Muscle of leg (tissue), 11 donors: ENCODE measurements around the gene DNAAF8. TPM values are rescaled to one million over a fixed set of nuclear protein-coding genes. Genes with fewer than 3 reads are reported as not detected.
A peak's percentile ranks its signal among the peaks of the same experiment; 100 is the strongest.

Source experiments
- DNase-seq: peaks from one replicate; pipeline ENCODE4 v3.0.0; 2013
- H3K27ac ChIP-seq: one replicate; pipeline ENCODE4 v1.5.1; 2013; ENCODE audit warnings: mild to moderate bottlenecking, low read length, control low read depth
- H3K27me3 ChIP-seq: one replicate; pipeline ENCODE4 v1.6.1; 2013; ENCODE audit warnings: low read length; ENCODE audit not compliant: control insufficient read depth, insufficient read depth
- H3K36me3 ChIP-seq: one replicate; pipeline ENCODE4 v1.6.1; 2013; ENCODE audit warnings: low read length; ENCODE audit not compliant: control insufficient read depth, insufficient read depth
- H3K4me1 ChIP-seq: one replicate; pipeline ENCODE4 v1.6.1; 2013; ENCODE audit warnings: low read length; ENCODE audit not compliant: control insufficient read depth, insufficient read depth
- H3K4me3 ChIP-seq: one replicate; pipeline ENCODE4 v1.5.1; 2013; ENCODE audit warnings: low read length, control low read depth
- H3K9me3 ChIP-seq: replicated peaks from 2 replicates; pipeline ENCODE4 v1.6.1; 2013; ENCODE audit warnings: low read depth, low read length; ENCODE audit not compliant: control insufficient read depth
- WGBS: methylation state at CpG from one replicate; pipeline ENCODE4 v1.1.5; 2013; ENCODE audit warnings: missing lambda C conversion rate; ENCODE audit not compliant: insufficient coverage; 5-methylcytosine and 5-hydroxymethylcytosine counted together
- polyA plus RNA-seq, 8 donors: library from polyadenylated mRNA; unstranded; fragments of 120-200 nt; gene quantifications; one replicate each; pipeline versions ENCODE4 v1.2.1 to v1.2.3, GENCODE V29; 2013; ENCODE audit warnings: inconsistent platforms in 1 of 8, low replicate concordance in 1 of 8; ENCODE audit not compliant: insufficient read length in 8 of 8, insufficient read depth in 1 of 8
- total RNA-seq: library from RNA; stranded (reverse); fragments of 120-200 nt; gene quantifications from one replicate; pipeline ENCODE4 v1.2.4, GENCODE V29; 2013

Gene DNAAF8
- total and polyA plus RNA-seq, 9 donors: 0.46 to 1.4 (median 0.69) TPM

DNA sequence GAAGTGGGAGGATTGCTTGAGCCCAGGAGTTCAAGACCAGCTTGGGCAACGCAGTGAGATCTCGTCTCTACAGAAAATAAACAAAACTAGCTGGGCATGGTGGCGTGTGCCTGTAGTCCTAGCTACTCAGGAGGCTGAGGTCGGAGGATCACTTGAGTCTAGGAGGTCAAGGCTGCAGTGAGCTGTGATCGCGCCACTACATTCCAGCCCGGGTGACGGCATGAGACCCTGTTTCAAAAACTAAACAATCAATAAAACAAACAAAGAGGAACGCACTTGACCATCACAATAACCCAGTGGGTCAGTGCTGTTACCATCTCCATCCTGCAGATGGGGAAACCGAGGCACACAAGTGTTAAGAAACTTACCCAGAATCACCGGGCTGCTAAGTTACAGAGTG is 18.9 kb downstream of the DNAAF8 start:
- Histone ChIP-seq H3K9me3 (no peaks in the 10 kb centered on the region), H3K27me3 (no peaks in the 10 kb centered on the region), H3K4me1 (no peaks in the 10 kb centered on the region), H3K4me3 (no peak overlapping the region), H3K27ac (no peak overlapping the region), H3K36me3 (peaks cover 78% of the 10 kb centered on the region)
- DNase-seq: no peak
- WGBS: 88% methylated on average over 10 of the region's 11 CpGs

DNA sequence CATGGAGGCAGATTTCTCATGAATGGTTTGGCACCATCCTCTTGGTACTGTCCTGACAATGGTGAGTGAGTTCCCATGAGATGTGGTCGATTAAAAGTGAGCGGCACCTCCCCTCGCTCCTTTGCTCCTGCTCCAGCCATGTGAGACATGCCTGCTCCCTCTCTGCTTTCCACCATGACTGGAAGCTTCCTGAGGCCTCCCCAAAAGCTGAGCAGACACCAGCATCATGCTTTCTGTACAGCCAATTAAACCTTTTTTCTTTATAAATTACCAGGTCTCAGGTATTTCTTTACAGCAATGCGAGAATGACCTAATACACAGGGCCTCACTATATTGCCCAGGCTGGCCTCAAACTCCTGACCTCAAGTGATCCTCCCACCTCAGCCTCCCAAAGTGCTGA is 20.5 kb downstream of the DNAAF8 start:
- Histone ChIP-seq H3K4me1 (no peaks in the 10 kb centered on the region), H3K4me3 (no peak overlapping the region), H3K9me3 (no peaks in the 10 kb centered on the region), H3K36me3 (peaks cover 80% of the 10 kb centered on the region), H3K27me3 (no peaks in the 10 kb centered on the region), H3K27ac (no peak overlapping the region)
- 100% methylated on average over 4 of the region's 4 CpGs for WGBS
- no peak for DNase-seq

DNA sequence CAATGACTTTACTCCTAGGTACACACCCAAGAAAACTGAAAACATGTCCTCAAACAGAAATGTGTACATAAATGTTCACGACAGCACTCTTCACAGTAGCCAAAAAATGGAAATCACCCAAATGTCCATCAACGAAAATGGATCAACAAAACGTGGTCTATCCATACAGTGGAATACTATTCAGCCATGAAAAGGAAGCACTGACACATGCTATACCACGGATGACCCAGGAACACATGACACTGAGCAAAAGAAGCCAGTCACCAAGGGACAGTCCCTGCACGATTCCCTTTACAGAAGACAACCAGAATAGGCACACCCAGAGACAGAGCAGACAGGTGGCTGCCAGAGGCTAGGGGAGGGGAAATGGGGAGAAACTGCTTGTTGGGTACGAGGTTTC is 21.4 kb downstream of the DNAAF8 start:
- Histone ChIP-seq H3K4me1 (no peaks in the 10 kb centered on the region), H3K36me3 (peaks cover 85% of the 10 kb centered on the region), H3K9me3 (no peaks in the 10 kb centered on the region), H3K27ac (no peak overlapping the region), H3K4me3 (no peak overlapping the region), H3K27me3 (no peaks in the 10 kb centered on the region)
- no peak for DNase-seq
- 95% methylated on average over 3 of the region's 6 CpGs for WGBS

DNA sequence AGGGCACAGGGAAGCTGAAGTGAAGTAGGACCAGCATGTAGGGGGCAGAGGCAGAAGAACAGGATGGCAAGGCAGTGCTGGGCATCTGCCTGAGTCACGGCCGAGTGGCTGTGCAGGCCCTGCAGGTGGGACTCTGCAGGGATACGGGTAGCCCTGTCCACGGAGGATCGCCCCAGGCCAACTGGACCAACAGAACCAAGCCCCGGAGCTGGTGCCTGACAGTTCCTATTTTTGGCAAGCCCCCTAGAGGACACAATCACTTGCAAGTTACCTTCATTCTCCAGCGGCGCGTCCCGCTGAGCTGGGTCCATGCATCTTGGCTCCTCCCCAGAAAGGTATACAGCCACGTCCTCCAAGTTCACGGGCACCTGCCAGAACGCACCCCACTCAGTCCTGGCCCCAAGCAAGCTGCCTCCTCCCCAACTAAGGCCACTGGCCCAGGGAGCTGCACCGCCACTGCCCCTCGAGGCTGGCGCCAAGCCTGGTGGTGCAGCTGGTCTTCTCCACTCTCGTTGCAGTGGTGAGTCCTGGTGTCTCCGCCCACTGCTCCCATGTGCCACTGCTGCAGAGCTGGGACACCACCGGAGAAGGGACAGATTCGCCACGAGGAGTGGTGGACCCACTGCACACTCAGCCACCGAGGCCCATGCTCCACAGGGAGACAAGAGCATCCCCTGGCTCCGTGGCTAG is 26.0 kb downstream of the DNAAF8 start:
- H3K36me3 ChIP-seq: peaks cover 79% of the 10 kb centered on the region
- H3K9me3 ChIP-seq: no peaks in the 10 kb centered on the region
- H3K4me3 ChIP-seq: no peak overlapping the region
- H3K27ac ChIP-seq: no peak overlapping the region
- no peak for DNase-seq
- peaks cover 1% of the 10 kb centered on the region for H3K4me1 ChIP-seq
- H3K27me3 ChIP-seq: no peaks in the 10 kb centered on the region
- WGBS: 90% methylated on average over 23 of the region's 23 CpGs

DNA sequence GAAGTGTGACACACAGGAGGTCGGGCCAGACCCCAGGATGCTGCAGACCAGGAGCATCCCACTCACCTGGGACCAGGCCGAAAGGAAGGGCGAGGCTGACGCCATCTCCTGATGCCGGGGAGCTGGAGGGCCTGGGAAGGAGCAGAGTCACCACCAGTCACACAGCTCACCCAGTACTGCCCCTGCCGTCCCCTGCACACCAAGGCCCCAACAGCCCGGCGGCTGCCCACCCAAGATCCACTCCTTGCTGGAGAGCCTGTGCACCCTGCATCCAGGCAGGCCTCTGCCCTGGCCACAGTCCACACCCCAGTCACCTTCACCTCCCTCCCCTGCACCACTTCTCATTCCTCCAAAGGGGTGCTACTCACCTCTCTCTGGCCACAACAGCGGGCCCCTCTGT is 27.9 kb downstream of the DNAAF8 start:
- WGBS: 98% methylated on average over 6 of the region's 9 CpGs

DNA sequence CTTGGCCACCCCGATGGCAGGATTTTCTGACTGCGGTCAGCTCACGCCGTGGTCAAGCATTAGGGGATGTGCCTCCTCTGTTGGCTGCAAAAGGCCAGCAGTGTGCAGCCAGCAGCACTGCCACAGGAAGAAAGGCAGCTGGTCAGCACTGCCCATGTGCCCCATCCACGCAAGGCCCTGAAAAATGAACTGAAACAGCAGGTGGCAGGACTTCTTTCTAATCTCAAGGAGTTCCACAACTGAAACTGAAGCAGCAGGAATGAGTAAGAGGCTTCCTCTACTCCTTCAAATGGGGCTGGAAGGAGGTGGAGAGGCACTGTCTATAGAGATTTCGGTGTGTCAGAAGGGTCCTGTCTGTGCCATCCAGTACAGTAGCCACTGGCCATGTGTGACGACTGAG is 29.5 kb downstream of the DNAAF8 start:
- no peaks in the 10 kb centered on the region for H3K9me3 ChIP-seq
- 97% methylated on average over 6 of the region's 7 CpGs for WGBS
- peaks cover 57% of the 10 kb centered on the region for H3K36me3 ChIP-seq
- no peak for DNase-seq
- no peak overlapping the region for H3K27ac ChIP-seq
- no peak overlapping the region for H3K4me3 ChIP-seq
- H3K4me1 ChIP-seq: peaks cover 23% of the 10 kb centered on the region
- no peaks in the 10 kb centered on the region for H3K27me3 ChIP-seq

More for the DNA sequence above, 27.9 kb downstream of the DNAAF8 start:
- DNase-seq: no peak
- no peak overlapping the region for H3K4me3 ChIP-seq
- H3K36me3 ChIP-seq: peaks cover 66% of the 10 kb centered on the region
- H3K27ac ChIP-seq: no peak overlapping the region
- no peaks in the 10 kb centered on the region for H3K27me3 ChIP-seq
- peaks cover 12% of the 10 kb centered on the region for H3K4me1 ChIP-seq
- no peaks in the 10 kb centered on the region for H3K9me3 ChIP-seq

DNA sequence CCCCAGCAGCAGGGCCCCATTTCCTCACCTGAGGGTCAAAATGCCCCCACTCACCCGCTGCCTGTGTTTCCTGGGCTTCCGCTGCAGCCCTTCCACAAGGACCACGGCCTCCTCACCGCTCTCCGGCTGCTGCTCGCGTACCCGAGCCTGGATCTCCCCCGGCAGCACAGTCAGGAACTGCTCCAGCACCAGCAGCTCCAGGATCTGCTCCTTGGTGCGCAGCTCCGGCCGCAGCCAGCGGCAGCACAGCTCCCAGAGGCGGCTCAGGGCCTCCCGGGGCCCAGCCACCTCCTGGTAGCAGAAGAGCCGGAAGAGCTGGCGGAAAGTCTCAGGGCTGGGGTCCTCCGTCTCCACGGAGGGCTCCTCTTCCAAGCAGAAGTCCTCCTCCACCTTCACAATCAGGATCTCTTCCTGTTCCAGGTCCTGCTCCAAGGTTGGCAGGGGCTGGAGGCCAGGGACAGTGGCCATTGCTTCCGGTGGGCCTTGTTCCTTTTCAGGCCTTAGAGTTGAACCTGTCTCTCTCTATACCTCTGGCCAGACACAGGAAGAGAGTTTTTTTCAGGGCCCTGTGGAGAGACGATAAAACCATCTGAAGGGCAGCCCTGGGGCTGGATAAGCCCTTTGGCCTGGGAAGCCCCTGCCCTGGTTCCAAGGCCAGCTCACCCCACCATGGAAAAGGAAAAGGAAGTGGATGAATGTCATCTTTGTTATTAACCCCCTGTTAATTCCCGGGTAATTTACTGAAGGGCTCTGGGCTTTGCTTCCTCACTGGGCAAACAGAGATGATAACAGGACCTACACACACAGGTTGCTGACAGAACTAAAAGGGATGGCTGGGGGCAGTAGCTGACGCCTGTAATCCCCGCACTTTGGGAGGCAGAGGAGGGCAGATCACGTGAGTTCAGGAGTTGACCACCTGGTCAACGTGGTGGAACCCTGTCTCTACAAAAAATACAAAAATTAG is 31.5 kb downstream of the DNAAF8 start:
- H3K9me3 ChIP-seq: no peaks in the 10 kb centered on the region
- H3K4me1 ChIP-seq: peaks cover 29% of the 10 kb centered on the region
- WGBS: 85% methylated on average over 21 of the region's 26 CpGs
- DNase-seq: no peak
- H3K27ac ChIP-seq: no peak overlapping the region
- no peaks in the 10 kb centered on the region for H3K27me3 ChIP-seq
- peak overlapping the region; percentile 86 for H3K4me3 ChIP-seq
- peaks cover 38% of the 10 kb centered on the region for H3K36me3 ChIP-seq

DNA sequence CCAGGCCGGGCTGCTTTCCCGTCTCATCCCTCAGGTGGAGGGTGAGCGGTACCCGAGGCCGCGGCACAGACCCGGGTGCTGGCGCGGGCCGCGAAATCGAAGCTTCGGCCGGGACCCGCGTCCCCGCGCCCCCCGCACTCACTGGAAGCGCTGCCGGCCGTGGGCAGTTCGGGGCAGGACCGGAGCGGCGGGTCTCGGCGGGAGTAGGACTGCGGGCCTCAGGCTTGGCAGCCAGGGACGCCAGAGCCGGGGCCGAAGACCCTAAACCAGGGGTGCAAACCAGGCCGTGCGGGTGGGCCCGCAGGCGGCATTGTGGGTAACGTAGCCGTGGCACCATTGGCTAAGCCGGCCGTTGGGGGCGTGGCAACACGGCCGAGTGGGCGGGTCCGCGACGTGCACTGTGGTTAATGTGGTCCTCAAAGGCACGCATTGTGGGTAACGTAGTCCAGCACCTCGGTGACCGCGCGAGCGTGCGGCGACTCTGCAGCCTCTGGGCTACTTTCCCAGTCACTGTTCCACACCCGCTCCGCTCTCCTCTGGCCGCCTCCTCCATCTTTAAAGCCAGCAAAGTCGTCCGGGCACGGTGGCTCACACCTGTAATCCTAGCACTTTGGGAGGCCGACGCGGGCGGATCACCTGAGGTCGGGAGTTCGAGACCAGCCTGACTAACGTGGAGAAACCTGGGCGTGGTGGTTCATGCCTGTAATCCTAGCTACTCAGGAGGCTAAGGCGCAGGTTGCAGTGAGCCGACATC is 32.7 kb downstream of the DNAAF8 start, which contains the start of gene ZNF500:
Gene ZNF500, minus strand, starts transcription at position 288 of the 754 bp plus-strand sequence. CDS start 1,184 bp downstream, outside the sequence.
- no peaks in the 10 kb centered on the region for H3K27me3 ChIP-seq
- peak within 1 kb of the TSS; percentile 86 for H3K4me3 ChIP-seq
- H3K27ac ChIP-seq: peak within 1 kb of the TSS; percentile 95
- no peaks in the 10 kb centered on the region for H3K9me3 ChIP-seq
- peaks cover 31% of the 10 kb centered on the region for H3K36me3 ChIP-seq
- WGBS: 3% methylated on average over 66 of the region's 72 CpGs
- peaks cover 29% of the 10 kb centered on the region for H3K4me1 ChIP-seq
- peak; percentile 99 for DNase-seq

DNA sequence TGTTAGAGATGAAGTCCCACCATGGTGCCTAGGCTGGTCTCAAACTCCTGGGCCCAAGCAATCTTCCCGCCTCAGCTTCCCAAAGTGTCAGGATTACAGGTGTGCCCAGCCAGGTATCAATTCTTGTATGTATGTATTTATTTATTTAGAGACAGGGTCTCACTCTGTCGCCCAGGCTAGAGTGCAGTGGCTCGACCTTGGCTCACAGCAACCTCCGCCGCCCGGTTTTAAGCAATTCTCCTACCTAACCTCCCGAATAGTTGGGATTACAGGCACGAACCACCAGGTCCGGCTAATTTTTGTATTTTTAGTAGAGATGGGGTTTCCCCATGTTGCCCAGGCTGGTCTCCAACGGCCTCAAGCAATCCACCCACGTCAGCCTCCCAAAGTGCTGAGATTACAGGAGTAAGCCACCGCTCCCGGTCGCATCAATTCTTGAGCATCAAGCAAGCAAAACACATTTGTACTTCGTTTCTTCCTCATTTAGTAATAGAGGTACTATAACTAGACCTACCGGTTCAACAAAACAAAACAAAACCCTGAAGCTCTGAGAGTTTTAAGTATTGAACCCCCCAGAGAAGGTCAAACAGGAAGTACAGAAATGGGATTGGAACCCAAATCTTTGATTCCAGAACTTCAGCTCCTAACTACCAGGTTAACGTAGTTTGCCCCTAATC is 33.7 kb downstream of the DNAAF8 start:
- DNase-seq: no peak
- Histone ChIP-seq H3K4me1 (peaks cover 29% of the 10 kb centered on the region), H3K9me3 (no peaks in the 10 kb centered on the region), H3K36me3 (peaks cover 22% of the 10 kb centered on the region), H3K27ac (peak overlapping the region; percentile 95), H3K27me3 (no peaks in the 10 kb centered on the region), H3K4me3 (peak overlapping the region; percentile 64)
- 23% methylated on average over 1 of the region's 17 CpGs for whole genome bisulfite sequencing
